ENCODE results near the gene TXNDC2.

TXNDC2 gene

DNA sequence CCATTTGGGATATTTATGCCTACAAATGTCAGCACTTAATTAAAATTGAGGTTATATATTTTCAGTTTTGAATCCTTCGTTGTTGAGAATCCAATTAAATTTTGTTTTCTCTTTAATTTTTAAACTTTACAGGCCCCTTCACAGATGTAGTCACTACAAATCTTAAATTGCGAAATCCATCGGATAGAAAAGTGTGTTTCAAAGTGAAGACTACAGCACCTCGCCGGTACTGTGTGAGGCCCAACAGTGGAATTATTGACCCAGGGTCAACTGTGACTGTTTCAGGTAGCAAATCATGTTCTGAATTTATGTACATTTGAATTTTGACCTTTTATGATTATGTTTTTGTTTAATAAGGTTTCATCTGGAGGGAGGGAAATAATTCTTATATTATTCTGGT is 45.9 kb downstream of the TXNDC2 start:
- no peak for DNase-seq (ENCODE audit: low spot score)

DNA sequence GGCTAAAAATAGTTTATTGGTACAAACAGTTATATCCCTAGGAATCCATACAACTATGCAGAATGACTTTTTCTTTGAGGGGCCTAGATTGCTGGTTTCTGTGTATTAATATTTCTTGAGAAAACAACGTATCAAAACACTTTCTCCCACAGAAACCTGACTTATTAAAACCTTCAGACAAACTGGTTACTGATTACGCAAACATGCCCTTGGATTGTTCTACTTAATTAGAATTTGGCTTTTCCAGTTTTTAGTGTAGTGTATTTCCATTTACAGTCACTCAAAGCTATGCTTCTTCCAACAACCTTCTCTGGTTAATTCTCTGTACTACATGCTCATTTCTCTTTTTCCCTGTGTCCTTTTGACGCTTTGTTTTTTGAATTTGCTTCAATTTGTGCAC is 48.1 kb downstream of the TXNDC2 start:
- DNase-seq (ENCODE audit: low spot score) = no peak

DNA sequence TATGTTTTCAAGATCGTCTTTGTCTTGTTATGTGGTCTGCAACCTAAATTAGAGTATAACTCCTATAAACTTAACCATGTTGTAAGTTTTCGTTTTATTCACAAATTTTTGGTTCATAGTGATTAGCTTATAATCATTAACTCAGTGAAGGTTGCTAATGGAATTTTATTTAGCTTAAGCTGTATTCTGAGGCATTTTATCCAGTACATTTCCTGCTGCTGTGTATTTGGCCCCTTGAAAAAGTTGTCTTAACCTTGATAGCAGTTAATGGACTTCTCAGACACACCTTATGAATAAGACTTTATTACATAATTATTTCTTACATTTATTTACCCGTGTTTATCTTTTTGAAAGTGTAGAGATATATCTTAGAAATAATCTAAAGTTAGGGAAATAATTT is 48.5 kb downstream of the TXNDC2 start:
- no peak for DNase-seq (ENCODE audit: low spot score)
